GM12892 (cell line): ENCODE measurements around the gene FGFR2.

Experiments used
- POLR2A ChIP-seq: IDR thresholded peaks from 2 replicates; pipeline ENCODE4 v1.6.1; 2011; ENCODE audit warnings: low read depth, low read length, control low read depth
- POLR2AphosphoS5 ChIP-seq: IDR thresholded peaks from 2 replicates; pipeline ENCODE4 v1.6.1; 2011; ENCODE audit warnings: low read depth, low read length, control low read depth
- TAF1 ChIP-seq: IDR thresholded peaks from 2 replicates; pipeline ENCODE4 v1.6.1; 2011; ENCODE audit warnings: low read depth, mild to moderate bottlenecking, control low read depth, low read length, borderline replicate concordance

- TF ChIP-seq POLR2A (no peak), TAF1 (no peak), POLR2AphosphoS5 (no peak)
These were observed 49.2 kb upstream of the FGFR2 start for GRCh38 chr10:121647401-121647800.
